GM04503 (cell line): ENCODE data around the gene RET.

Experiments
- DNase-seq: peaks from one replicate; pipeline ENCODE4 v3.0.0-alpha.2; 2012; ENCODE audit warnings: low read depth

Gene RET

DNA sequence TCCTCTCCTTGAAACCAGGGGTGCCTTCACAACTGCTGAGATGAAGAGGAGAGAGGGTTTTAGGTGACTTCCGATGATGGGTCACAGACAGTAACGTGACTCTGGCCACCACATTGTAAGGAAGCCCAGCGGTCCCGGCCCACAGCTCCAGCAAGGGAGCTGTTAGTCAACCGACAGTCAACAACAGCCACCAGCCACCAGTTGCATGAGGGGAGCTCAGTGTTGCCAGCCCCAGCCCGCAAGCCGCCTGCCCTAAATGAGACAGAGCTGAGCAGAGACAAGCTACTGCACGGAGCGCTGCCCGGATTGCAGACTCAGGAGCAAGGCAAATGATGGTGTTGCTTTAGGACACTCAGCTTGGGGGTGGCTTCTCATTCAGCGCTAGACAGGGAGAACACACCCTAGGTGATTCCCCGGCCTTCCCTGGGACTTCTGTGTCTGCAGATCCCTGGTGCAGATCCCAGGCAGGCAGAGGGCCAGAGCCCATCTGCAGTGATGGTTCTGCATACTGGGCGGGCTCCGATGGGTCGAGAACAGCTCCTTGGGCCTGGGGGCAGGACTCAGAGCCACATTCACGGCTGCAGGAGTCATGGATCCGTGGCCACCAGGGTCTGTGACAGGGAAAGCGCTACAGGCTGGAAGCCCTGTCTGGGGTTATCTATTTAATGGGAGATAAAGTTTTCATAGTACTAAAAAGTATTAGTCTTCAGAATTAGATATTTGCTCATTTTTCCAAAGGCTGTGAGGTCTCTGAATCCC is 14.3 kb upstream of the RET start:
- DNase-seq, result no peak

DNA sequence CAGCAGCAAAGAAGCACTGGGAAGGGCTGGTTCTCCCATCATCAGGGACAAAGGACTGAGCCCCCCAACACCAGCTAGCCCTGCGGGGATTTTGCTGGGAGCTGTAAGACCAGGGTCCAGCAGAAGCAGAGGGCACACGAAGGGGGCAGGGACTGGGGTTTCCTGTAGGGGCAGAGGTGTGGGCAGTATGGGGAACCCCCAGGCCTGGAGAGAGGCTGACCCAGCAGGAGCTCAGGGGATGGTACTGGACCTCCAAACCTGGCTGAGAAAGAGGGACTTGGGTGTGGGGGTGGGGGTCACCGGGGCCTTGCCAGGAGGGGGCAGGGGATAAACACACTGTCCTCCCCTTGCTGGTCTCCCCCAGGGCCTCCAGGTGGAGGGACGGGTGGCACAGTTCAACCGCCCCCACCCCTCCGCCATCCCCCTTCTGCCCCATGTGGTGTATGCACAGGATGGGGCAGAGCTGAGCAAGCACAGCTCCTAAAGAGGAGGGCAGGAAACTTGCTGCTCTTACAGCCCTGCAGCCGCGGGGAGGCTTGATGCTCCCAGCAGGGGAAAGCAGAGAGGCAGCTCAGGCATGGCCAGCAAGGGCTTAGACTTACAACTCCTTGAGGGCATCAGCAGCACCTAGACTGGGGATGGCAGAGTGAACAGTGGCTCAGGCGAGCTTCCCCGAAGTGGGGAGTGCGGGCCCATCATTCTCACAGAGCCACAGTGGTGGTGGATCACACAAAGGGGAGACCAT is 12.4 kb upstream of the RET start:
- no peak for DNase-seq

DNA sequence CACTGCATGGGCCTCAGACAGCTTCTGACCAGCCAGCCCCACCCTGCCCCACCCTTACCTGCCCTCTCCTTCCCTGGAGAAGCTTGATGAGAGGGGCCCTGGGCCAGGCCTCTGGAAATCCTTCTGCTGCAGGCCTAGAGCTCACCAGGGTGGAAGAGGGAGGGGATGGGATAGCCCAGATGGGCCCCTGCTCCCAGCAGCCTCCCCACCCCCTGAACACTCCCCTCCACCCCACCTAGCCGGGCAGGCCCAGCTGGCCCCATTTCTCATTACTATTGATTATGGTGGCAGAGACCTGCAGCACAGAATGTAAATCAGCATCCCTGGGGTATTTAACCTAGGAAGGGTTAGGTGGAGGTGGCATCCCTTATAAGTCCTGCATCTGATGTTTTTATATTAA is 11.6 kb upstream of the RET start:
- DNase-seq, result no peak

- DNase-seq, result no peak
Measured at GRCh38 chr10:43065761-43066160, 11.1 kb upstream of the RET start.

GRCh38 chr10:43066481-43066880 is 10.4 kb upstream of the RET start:
- DNase-seq, result no peak

- DNase-seq, result no peak
Measured at GRCh38 chr10:43067391-43068135, 9.3 kb upstream of the RET start.

GRCh38 chr10:43068136-43068395 is 8.8 kb upstream of the RET start:
- no peak for DNase-seq

- DNase-seq, result no peak
Measured at GRCh38 chr10:43068471-43069210, 8.2 kb upstream of the RET start.

DNA sequence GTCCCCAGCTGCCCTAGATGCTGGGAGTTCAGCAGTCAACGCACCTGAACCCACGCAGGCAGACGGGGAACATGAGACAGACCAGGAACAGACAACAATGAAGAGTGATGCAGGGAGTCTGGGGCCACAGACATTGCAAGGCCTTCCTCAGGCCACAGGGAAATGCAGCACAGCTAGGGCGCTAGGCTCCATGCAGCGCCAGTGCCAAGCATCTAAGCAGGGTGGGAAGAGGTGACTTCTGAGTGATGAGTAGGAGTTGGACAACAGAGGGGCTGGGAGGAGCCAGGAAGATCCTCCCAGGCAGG is 7.7 kb upstream of the RET start:
- no peak for DNase-seq

DNA sequence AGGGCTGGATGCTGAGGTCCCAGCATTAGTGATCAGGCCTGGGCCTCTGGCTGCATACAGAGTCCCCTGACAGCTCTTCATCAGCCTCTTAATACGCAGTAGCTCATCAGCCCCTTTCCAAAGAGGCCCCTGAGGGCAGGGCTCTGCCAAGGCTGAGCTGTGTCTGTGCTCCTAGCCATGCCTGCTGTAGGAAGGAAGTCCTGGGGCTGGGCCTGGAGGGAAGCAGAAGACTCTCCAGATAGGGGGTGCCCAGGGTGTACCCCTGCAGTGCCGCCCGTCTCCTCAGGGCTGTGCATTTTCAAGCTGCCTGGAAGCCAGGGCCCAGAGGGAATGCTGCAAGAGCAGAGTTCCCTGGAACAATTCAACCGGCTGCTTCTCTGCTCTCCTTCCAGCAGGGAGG is 7.3 kb upstream of the RET start:
- no peak for DNase-seq

- DNase-seq, result no peak
Measured at GRCh38 chr10:43070121-43071085, 6.5 kb upstream of the RET start.

DNA sequence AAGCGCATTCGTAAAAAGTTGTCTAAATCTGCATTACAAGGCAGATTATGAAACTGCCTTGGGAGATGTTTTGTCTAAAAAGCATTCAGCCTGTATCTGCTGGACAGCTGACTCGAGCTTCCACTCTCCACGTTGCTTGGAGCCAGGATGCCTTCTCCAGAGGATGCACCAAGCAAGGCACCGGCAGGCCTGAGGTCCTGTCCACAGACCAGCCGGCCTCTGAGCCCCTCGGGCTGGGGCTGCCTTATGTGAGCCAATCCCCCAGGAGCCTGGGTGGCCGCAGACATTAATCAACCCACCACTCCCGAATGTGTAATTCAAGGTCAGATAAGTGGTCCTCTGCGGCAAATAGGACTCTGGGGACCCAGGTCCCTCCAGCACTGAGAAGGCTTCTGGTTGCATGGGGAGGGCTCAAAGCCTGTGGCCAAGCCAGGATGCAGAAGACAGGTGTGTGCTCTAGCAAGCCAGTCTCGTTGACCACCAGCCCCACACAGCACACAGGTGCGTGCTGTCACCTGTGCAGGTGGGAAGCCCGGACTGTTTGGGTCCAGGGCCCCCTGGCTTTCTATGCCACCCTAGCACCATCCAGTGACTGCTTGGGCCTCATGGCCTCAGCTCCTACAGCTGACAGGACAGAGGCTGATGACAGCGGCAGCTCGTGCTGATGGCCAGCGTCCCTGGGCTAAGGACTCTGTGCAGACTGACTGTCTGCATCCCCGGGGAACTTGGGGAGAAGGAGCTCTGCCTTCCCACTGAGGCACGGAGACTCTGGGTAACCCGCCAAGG is 4.8 kb upstream of the RET start:
- no peak for DNase-seq

DNA sequence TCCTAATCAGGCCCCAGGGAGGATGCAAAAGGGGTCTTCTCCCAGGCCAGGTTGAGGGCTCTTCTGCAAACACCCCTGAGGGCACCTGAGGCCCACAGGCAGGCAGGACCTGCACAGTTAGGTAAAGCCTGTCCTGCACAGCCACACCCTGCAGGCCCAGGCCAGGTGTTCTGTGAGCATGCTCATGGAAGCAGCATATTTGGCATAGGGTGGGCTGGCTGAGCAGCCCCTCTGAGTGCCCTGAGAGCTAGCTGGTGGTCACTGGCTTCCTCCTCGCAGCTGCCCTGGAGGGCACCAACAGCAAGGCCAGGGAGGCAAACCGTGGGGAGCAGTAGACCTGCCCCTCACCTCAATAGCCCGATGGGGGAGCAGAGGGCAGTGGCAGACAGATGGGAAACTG is 3.7 kb upstream of the RET start:
- no peak for DNase-seq

GRCh38 chr10:43073721-43074120 is 3.1 kb upstream of the RET start:
- no peak for DNase-seq

GRCh38 chr10:43074409-43074808 is 2.5 kb upstream of the RET start:
- no peak for DNase-seq

GRCh38 chr10:43074827-43075611 is 1.9 kb upstream of the RET start:
- no peak for DNase-seq

DNA sequence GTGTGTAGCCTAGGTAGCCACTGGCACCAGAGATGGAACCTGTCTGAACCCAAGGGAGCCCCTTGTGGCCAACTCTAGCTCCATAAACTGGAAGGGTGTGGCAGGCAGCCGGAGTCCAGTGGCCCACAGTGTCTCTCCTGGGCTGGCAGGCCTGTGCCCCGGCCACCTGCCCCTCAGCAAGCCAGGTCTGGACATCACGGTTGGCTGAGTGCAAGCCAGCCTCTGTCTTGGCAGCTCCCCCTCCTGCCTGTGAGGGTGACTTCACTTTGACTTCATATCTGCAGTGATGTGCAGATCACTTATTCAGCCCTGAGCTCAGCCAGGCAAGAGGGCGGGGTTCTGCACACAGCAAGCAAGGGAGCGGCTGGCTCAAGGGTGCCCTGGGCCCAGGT is 1.3 kb upstream of the RET start:
- no peak for DNase-seq

DNA sequence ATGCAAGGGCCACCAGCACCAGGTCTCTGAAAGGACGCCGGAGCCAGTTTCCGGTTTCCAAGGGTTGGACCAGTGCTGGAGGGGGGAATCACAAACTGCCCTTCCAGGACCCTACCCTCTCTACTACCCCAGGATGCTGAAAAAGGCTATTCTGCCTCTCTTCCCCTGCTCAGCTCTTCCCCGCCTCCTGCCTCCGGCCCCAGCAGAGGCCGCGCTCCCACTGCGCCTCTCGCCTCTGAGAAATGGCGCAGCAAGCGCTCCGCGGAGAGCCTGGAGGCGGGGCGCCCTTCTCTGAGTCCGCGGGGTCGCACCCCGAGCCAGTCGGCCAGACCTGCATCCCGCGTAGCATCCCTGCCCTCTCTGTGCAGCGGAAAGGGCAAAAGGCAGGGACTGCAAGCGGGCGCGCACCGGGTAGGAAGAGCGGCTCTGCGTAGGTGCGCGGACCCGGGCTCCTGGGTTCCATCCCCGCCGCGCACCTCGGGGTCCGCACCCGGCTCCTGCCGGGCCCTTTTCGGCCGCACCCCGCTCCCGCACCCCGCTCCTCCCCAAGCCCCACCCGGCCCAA is 476 bp upstream of the RET start:
- no peak for DNase-seq

GRCh38 chr10:43077421-43078171 is 727 bp downstream of the RET start:
- no peak for DNase-seq
